SH-SY5Y (cell line): Measurements from ENCODE around the gene F8.

ENCODE experiments used
- GATA2 ChIP-seq: IDR thresholded peaks from 2 replicates; pipeline ENCODE4 v1.6.1; 2011; ENCODE audit warnings: mild to moderate bottlenecking, low read depth, low read length
- GATA3 ChIP-seq: IDR thresholded peaks from 2 replicates; pipeline ENCODE4 v1.6.1; 2011; ENCODE audit warnings: low read depth, mild to moderate bottlenecking, low read length, moderate library complexity

GRCh38 chrX:154900323-154900722 is 122.2 kb downstream of the F8 start:
- TF ChIP-seq GATA3 (no peak), GATA2 (no peak)
